GM12878 (cell line): ENCODE results near the gene STAT3. TPM values are rescaled to one million over a fixed set of nuclear protein-coding genes. Genes with fewer than 3 reads are reported as not detected.

Experiments used
- BCL11A ChIP-seq: IDR thresholded peaks from 2 replicates; pipeline ENCODE4 v1.6.1; 2011; ENCODE audit warnings: low read depth, low read length
- CREB1 ChIP-seq: IDR thresholded peaks from 2 replicates; pipeline ENCODE4 v1.6.1; 2012; ENCODE audit warnings: low read depth, mild to moderate bottlenecking, inconsistent platforms
- DPF2 ChIP-seq: fragments of 450-650 bp; IDR thresholded peaks from 2 replicates; pipeline ENCODE4 v1.6.1; 2017; ENCODE audit warnings: mild to moderate bottlenecking
- GATAD2B ChIP-seq: fragments of 450-650 bp; conservative IDR thresholded peaks from 2 replicates; pipeline ENCODE4 v1.6.1; 2017; ENCODE audit warnings: low read depth, mild to moderate bottlenecking, moderate library complexity
- HDAC2 ChIP-seq: fragments of 200-600 bp; sonication (generic); IDR thresholded peaks from 2 replicates; pipeline ENCODE4 v1.6.1; 2017
- HDAC6 ChIP-seq: fragments of 200-600 bp; sonication (generic); IDR thresholded peaks from one replicate; pipeline ENCODE4 v1.8.0; 2017; ENCODE audit warnings: antibody characterized with exemption; ENCODE audit not compliant: unreplicated experiment
- JUNB ChIP-seq: IDR thresholded peaks from 2 replicates; pipeline ENCODE4 v1.6.1; 2016; ENCODE audit warnings: antibody characterized with exemption, mild to moderate bottlenecking
- KDM1A ChIP-seq: fragments of 200-600 bp; sonication (generic); IDR thresholded peaks from 2 replicates; pipeline ENCODE4 v1.6.1; 2016; ENCODE audit warnings: borderline replicate concordance
- NFYA ChIP-seq: IDR thresholded peaks from 2 replicates; pipeline ENCODE4 v1.6.1; 2011; ENCODE audit warnings: low read depth, mild to moderate bottlenecking, low read length, improper control_type of control experiment, borderline replicate concordance
- POU2F2 ChIP-seq: IDR thresholded peaks from 3 replicates; pipeline ENCODE4 v1.6.1; 2011; ENCODE audit warnings: low read depth, mild to moderate bottlenecking, low read length, borderline replicate concordance
- RAD21 ChIP-seq: IDR thresholded peaks from 2 replicates; pipeline ENCODE4 v1.6.1; 2011; ENCODE audit warnings: mild to moderate bottlenecking, low read depth, low read length, moderate library complexity; ENCODE audit not compliant: insufficient read depth
- RELB ChIP-seq: fragments of 450-650 bp; IDR thresholded peaks from 2 replicates; pipeline ENCODE4 v1.6.1; 2017; ENCODE audit warnings: low read depth, mild to moderate bottlenecking, moderate library complexity
- SKIL ChIP-seq: fragments of 450-650 bp; IDR thresholded peaks from 2 replicates; pipeline ENCODE4 v1.6.1; 2017; ENCODE audit warnings: mild to moderate bottlenecking, low read depth, inconsistent platforms; ENCODE audit not compliant: poor library complexity, severe bottlenecking
- SMAD1 ChIP-seq: fragments of 450-650 bp; IDR thresholded peaks from 2 replicates; pipeline ENCODE4 v1.6.1; 2018; ENCODE audit warnings: mild to moderate bottlenecking, low read depth; ENCODE audit not compliant: partially characterized antibody
- SREBF1 ChIP-seq: IDR thresholded peaks from 2 replicates; pipeline ENCODE4 v1.6.1; 2012; ENCODE audit warnings: mild to moderate bottlenecking, low read length
- SREBF2 ChIP-seq: IDR thresholded peaks from 2 replicates; pipeline ENCODE4 v1.6.1; 2012; ENCODE audit warnings: mild to moderate bottlenecking, low read length
- STAT3 ChIP-seq: IDR thresholded peaks from 2 replicates; pipeline ENCODE4 v1.6.1; 2011; ENCODE audit warnings: low read depth, low read length, improper control_type of control experiment
- TAF1 ChIP-seq: IDR thresholded peaks from 2 replicates; pipeline ENCODE4 v1.6.1; 2011; ENCODE audit warnings: mild to moderate bottlenecking, low read depth, low read length, borderline replicate concordance
- TCF7 ChIP-seq: IDR thresholded peaks from 2 replicates; pipeline ENCODE4 v1.6.1; 2014; ENCODE audit warnings: antibody characterized with exemption, borderline replicate concordance
- USF1 ChIP-seq: IDR thresholded peaks from 2 replicates; pipeline ENCODE4 v1.6.1; 2011; ENCODE audit warnings: borderline replicate concordance, low read depth, mild to moderate bottlenecking, moderate library complexity, mixed read lengths, low read length; ENCODE audit not compliant: insufficient read depth; ENCODE audit errors: extremely low read length
- YBX1 ChIP-seq: fragments of 450-650 bp; IDR thresholded peaks from 2 replicates; pipeline ENCODE4 v1.6.1; 2016; ENCODE audit warnings: antibody characterized with exemption
- YY1 ChIP-seq: IDR thresholded peaks from 2 replicates; pipeline ENCODE4 v1.6.1; 2011; ENCODE audit warnings: low read depth, mild to moderate bottlenecking, low read length
- ZNF24 ChIP-seq: fragments of 450-650 bp; IDR thresholded peaks from 2 replicates; pipeline ENCODE4 v1.6.1; 2017; ENCODE audit warnings: antibody characterized with exemption, mild to moderate bottlenecking
- polyA plus RNA-seq, 11 experiments: library from polyadenylated mRNA; depleted of rRNA in 4 of 11; unstranded in 6 of 11; stranded (reverse) in 5 of 11; fragments of >200 nt; fragmentation: Nextera tagmentation in 4 of 11; fragmentation: Illumina TruSeq in 1 of 11; extraction: Ambion mirVana in 4 of 11; extraction: Trizol in 1 of 11; gene quantifications; 1 replicate in 1 of 11; 2 replicates in 10 of 11; pipeline versions ENCODE4 v1.2.1 to v1.2.3, GENCODE V29; 2011 to 2016; ENCODE audit warnings: inconsistent platforms in 2 of 11, missing spikeins in 2 of 11, low read depth in 1 of 11
- total RNA-seq, 4 experiments: library from RNA; depleted of rRNA in 3 of 4; stranded (reverse); fragments of >200 nt in 3 of 4; fragmentation: Illumina TruSeq in 1 of 4; extraction: Trizol in 1 of 4; gene quantifications; 2 replicates each; pipeline versions ENCODE4 v1.2.1 to v1.2.3, GENCODE V29; 2013 to 2021
- TF ChIP-seq, protein P1 (sequence below): fragments of 450-650 bp; IDR thresholded peaks from 2 replicates; pipeline ENCODE4 v1.6.1; 2017; ENCODE audit warnings: antibody characterized with exemption, mild to moderate bottlenecking, moderate library complexity
- TF ChIP-seq, protein P2 (sequence below): IDR thresholded peaks from 2 replicates; pipeline ENCODE4 v1.6.1; 2011; ENCODE audit warnings: low read depth, mild to moderate bottlenecking, low read length, moderate library complexity, borderline replicate concordance; ENCODE audit errors: extremely low read depth

The STAT3 gene
- total and polyA plus RNA-seq, 10 of the 15 experiments (the other 5 are each of a cell fraction or from before 2014, with no cell fraction given) = 18.4 to 96.4 (median 60.9) TPM

- TF ChIP-seq, protein P1, sequence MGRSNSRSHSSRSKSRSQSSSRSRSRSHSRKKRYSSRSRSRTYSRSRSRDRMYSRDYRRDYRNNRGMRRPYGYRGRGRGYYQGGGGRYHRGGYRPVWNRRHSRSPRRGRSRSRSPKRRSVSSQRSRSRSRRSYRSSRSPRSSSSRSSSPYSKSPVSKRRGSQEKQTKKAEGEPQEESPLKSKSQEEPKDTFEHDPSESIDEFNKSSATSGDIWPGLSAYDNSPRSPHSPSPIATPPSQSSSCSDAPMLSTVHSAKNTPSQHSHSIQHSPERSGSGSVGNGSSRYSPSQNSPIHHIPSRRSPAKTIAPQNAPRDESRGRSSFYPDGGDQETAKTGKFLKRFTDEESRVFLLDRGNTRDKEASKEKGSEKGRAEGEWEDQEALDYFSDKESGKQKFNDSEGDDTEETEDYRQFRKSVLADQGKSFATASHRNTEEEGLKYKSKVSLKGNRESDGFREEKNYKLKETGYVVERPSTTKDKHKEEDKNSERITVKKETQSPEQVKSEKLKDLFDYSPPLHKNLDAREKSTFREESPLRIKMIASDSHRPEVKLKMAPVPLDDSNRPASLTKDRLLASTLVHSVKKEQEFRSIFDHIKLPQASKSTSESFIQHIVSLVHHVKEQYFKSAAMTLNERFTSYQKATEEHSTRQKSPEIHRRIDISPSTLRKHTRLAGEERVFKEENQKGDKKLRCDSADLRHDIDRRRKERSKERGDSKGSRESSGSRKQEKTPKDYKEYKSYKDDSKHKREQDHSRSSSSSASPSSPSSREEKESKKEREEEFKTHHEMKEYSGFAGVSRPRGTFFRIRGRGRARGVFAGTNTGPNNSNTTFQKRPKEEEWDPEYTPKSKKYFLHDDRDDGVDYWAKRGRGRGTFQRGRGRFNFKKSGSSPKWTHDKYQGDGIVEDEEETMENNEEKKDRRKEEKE = no peak
- TF ChIP-seq ZNF24 (no peak), POU2F2 (no peak), STAT3 (no peak), YY1 (no peak), CREB1 (no peak), RAD21 (no peak), JUNB (no peak), NFYA (no peak), YBX1 (no peak), SMAD1 (no peak), TAF1 (no peak), HDAC2 (no peak), BCL11A (no peak), HDAC6 (peak; percentile 58), DPF2 (peak; percentile 42; the same call in 1 of the 2 replicates), TCF7 (no peak), RELB (no peak), USF1 (no peak), SREBF2 (no peak), SREBF1 (no peak), SKIL (no peak), GATAD2B (peak; percentile 13; the same call in 1 of the 2 replicates), KDM1A (no peak)
- TF ChIP-seq, protein P2, sequence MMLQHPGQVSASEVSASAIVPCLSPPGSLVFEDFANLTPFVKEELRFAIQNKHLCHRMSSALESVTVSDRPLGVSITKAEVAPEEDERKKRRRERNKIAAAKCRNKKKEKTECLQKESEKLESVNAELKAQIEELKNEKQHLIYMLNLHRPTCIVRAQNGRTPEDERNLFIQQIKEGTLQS = no peak
Measured at GRCh38 chr17:42276609-42277341, 111.5 kb downstream of the STAT3 start (continued).
